G401 (cell line): Measurements from ENCODE around the gene EID3. TPM values are rescaled to one million over a fixed set of nuclear protein-coding genes. Genes with fewer than 3 reads are reported as not detected.
"Not testable (repeated sequence)": the region's sequence is repeated elsewhere in the genome, so short reads cannot be mapped to it uniquely, and the experiment has no call there.

Experiments
- DNase-seq: peaks from one replicate; pipeline ENCODE4 v3.0.0-alpha.2; 2015; ENCODE audit warnings: low spot score
- in situ Hi-C: cut with HindIII; loops from 2 replicates; pipeline ENCODE4 v1.10.0; 2016; ENCODE audit warnings: low sequenced_read_pairs, mixed read lengths
- total RNA-seq: library from RNA; depleted of rRNA; stranded (reverse); fragments of >200 nt; shearing (Covaris generic); gene quantifications from 2 replicates; pipeline ENCODE4 v1.2.3, GENCODE V29; 2014

Gene EID3
- total RNA-seq, 1 experiment from 2014 or later: 0.51 TPM

DNA sequence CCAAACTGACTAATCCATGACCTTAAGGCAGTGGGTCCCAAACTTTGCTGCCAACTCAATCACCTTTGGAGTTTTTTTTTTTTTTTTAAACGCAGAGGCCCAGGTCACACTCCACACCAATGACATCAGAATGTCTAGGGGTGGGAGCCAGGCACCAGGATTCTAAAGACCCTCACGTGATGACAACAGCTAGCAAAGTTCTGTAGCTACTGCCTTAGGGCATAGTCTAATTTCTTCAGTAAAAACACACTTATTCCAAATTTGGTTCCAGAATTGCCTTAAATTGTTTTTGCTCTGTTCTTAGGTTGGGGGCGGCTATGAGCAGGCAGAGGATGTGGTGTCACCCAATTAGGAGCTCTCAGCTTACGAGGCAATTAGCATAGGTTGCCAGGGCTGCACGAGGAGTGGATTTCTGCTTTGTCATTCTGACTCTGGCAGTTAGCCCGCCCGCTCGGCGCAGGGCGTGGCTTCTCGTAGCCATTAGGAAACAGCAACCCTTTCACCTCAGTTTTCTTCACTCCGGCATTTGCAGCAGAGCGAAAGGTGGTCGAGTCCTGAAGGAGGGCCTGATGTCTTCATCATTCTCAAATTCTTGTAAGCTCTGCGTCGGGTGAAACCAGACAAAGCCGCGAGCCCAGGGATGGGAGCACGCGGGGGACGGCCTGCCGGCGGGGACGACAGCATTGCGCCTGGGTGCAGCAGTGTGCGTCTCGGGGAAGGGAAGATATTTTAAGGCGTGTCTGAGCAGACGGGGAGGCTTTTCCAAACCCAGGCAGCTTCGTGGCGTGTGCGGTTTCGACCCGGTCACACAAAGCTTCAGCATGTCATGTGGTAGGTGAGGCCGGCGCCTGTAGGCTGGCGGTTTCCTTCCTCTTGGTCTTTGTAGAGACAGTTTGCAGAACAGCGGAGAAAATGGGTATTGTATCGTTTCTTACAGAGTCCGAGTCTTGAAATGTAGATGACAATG lies 16.7 kb upstream of the EID3 start:
- DNase-seq: peak; percentile 96
- in situ Hi-C loops: no loop called here

DNA sequence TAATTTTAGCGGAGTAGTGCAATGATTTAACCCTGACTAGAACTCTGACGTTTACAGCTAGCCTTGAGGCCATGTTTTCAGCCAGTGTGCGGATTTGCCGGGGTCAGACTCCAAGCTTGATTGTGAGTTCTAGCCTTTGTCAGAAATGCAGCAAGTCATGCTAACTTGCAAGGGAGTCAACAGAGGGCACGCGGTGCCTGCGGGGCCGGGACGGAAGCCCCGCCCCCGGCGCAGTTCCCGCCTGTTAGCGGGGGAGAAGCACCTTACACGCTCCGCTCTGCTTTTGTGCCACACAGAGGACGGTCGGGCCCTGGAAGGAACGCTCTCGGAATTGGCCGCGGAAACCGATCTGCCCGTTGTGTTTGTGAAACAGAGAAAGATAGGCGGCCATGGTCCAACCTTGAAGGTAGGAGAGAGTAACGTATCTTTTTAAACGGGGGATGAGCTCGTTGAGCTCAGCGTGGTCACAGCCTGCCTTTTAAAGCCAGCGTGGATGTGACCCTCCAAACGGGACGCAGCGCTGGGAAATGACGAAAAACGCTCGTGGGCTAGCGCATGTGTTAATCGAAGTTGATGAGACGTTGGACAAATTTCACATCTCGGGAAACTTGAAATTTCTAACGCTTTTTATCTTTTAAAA lies 14.8 kb upstream of the EID3 start:
- in situ Hi-C loops: no loop called here
- peak; percentile 89 for DNase-seq

DNA sequence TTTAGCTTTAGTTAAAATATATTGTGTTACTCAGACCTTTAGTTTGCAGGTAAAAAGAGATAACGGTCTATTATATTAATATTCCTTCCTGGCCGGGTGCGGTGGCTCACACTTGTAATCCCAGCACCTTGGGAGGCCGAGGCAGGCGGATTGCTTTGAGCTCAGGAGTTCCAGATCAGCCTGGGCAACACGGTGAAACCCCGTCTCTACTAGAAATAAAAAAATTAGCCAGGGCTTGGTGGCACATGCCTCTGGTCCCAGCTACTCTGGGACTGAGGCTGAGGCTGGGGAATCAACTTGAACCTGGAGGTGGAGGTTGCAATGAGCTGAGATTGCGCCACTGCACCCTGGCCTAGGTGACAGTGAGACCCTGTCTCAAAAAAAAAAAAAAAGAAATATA lies 13.2 kb upstream of the EID3 start:
- DNase-seq: no peak
- in situ Hi-C loops: no loop called here

DNA sequence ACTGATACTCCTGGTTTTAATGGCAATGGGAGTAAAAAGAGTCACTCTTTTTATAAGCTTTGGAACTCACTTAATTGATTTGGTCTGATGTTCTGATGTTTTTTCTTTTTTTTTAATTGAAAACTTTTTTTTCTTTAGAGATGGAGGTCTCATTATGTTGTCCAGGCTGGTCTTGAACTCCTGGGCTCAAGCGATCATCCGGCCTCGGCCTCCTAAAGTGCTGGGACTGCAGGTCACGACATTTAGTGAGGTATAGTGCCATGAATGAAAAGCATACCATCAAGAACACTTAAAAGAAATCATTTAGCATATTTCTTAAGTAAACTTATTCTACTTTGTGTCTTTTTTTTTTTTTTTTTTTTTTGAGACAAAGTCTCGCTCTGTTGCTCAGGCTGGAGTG lies 12.7 kb upstream of the EID3 start:
- no peak for DNase-seq
- in situ Hi-C loops: no loop called here

DNA sequence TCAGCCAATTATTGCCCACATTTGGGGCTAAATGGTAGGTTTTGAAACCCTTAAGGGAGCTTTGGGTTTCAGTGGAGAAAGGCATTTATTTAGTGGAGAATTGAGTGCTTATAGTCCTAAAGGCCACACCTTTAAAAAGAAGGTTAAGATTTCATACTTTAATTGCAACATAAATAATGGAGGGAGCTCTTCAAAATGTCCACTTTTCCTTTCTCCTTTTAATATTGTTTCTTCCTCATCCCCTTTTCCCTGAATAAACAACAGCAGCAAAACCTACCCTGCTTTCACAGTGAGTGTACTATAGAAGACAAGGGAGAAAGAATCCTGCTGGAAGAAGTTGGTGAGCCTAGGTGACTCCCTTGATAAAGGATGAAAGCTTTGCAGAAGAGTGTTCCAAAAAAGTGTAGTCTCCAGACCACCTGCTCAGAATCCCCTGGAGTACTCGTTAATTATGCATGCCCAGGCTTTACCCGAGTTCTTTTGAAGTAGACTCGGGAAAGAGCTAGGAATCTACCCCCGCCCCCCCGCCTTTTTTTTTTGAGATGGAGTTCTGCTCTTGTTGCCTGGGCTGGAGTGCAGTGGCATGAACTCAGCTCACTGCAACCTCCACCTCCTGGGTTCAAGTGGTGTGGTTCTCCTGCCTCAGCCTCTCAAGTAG lies 11.5 kb upstream of the EID3 start:
- DNase-seq: no peak
- in situ Hi-C loops: no loop called here

DNA sequence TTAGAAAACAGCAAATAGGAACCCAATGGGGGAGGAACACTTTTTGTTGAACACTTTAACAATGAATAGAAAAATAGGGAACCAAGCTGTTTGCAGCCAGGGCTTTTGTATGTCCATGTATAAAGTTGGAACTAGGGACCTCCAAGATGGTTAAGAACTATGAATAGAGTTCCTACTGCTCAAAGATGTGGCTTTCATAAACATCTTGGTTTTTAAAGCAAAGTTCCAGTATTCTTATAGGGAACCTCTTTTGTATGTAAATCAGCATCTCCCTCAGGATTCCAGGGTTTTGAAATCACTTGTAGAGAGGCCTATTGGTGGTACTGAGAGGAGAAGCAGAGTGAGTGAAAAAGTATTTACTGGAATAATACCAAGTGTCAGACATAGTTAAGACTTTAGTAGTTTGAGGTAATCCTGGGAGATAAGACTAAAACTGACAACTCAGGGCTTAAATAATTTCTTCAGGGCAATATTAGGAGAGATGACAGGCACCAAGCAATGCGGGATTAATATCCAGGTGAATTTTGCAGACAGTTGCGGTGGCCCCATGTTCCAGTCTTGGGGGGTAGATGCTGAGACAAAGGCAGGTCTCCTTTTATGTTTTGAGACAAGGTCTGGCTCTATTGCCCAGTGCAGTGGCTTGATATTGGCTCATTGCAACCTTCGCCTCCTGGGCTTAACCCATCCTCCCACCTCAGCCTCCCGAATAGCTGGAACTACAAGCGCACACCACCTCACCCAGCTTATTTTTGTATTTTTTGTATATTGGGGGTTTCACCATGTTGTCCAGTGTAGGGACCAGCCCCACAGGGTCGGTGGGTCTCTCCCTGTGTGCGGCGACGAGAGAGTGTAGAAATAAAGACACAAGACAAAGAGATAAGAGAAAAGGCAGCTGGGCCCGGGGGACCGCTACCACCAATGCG lies 10.4 kb upstream of the EID3 start:
- DNase-seq: no peak
- in situ Hi-C loops: no loop called here

DNA sequence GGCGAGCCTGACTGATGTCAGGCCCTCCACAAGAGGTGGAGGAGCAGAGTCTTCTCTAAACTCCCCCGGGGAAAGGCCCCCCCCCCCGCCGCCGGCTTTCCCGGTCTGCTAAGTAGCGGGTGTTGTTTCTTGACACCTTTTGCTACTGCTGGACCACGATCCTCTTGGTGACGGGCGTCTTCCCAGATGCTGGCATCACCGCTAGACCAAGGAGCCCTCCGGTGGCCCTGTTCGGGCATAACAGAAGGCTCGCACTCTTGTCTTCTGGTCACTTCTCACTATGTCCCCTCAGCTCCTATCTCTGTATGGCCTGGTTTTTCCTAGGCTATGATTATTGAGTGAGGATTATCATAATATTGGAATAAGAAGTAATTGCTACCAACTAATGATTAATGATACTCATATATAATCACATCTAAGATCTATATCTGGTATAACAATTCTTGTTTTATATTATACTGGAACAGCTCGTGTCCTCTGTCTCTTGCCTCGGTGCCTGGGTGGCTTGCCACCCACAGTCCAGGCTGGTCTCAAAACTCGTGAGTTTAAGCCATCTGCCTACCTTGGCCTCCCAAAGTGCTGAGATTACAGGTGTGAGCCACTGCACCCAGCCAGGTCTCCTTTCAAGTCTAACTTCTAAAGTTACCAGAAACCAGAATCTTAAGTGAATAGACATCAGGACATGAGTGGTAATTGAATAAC lies 9.2 kb upstream of the EID3 start:
- in situ Hi-C loops, DNase-seq: not testable (repeated sequence)

DNA sequence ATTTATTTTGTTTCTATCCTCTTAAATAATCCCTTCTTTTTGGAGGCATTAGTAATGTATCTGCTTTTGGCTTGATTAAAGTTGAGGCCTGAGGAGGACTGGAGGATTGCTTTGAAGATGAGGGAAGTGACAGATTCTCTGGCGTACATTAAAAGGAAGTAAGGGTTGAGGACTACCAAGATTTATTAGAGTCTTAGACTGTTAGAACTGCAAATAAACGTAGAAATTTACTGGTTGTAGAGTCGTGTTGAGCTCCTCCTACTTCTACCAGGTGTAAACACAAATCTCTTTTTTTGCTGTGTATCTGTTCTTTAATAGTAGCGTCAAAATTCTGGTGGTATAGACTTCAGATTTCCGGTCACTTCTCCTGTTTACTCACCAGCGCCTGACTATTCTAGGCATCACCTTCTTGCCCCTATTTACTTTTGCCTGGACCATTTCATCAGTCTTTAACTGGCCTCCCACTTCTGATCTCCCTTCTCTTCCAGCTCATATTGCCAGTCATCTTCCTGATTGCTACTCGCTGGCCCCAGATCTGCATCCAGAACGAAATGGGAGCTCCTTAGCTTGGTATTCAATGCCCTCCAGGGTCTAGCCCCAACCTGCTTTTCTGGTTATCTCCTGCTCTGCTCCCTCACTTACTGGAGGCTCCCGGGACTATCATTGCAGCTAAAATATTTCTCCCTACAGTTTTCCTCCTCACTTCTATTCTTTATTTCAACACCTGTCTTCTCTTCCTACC lies 8.4 kb upstream of the EID3 start:
- in situ Hi-C loops: no loop called here
- DNase-seq: no peak

DNA sequence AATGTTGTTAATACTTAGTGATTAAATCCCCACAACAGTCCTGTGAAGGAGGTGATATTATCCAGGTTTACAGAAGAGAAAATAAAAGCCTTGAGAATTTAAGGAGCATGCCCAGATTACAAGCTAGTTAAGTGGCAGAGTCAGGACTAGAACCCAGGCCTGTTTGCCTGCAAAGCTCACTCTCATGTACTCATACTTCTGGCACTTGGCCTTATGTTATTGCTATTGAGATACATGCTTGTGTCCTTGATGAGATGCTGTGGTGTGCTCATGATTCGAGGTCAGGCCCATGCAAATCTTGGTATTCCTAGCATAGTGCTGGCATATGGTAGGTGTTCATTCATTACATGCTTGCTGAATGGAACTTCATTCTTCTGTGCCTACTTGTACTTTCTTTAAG lies 7.6 kb upstream of the EID3 start:
- in situ Hi-C loops: no loop called here
- no peak for DNase-seq

DNA sequence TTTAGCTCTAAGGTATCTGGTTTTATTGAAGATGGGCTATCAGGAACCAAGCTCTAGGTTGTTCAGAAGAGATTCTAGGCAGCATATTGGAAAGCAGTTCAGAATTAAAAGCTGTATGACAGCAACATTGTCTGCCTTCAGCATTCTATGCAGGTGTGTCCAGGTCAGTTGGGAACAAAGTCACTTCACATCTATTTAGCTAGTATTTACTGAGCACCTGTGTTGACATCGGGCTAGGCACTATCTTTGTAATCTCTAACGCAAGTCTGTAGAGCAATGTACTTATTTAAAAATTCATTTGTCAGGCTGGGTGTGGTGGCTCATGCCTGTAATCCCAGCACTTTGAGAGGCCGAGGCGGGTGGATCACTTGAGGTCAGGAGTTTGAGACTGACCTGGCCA lies 6.8 kb upstream of the EID3 start:
- in situ Hi-C loops: no loop called here
- no peak for DNase-seq

DNA sequence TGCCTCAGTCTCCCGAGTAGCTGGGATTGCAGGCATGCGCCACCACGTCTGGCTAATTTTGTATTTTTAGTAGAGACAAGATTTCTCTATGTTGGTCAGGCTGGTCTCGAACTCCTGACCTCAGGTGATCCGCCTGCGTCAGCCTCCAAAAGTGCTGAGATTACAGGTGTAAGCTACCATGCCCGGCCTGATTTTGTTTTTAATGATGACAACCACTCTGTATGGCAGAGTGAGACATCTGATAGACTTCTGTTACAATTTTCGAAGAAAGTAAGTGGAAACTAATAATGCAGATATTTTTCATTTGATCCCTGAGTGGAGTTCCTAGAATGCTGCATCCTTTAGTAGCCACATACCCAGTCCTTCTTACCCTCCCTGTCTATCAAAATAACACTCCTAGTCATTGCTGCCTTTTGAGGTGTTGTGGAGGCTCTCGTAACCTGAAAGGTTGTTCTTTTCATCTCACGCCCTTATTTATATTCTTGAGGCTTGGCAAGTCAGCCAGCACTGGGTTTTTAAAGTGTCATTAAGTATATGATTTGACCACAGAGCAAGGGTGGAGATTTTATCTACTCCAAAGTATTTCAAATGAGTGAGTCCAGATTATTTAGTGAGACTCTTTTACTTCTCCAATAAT lies 5.9 kb upstream of the EID3 start:
- DNase-seq: no peak
- in situ Hi-C loops: no loop called here

DNA sequence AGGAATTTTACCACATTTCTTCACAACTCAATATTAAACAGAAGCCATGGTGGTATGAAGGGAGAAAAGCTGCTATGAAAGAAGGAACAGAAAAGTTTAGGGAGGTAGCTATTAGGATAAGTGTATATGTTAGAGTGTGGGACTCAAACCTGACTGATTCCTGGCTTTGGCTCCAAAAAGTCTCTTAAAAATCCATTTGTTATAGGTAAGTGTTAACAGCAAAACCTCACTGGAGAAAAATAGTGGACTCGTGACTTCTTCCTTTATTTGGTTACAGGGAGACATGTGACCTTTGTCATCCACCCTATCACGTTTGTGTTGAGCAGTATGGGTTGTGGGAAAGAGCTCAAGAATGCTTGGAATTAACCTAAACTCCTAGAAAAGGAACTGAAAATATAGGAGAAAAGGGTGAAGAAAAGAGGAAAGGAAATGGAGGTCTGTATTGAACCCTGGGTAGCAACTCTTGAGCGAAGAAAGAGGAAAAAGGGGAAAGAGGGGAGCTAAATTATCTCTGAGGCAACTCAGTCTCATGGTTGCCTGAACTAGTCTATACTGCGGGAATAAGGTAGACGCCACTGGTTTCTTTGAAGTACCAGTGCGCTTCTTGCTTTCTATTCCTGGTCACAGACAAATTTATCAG lies 3.6 kb upstream of the EID3 start:
- DNase-seq: no peak

DNA sequence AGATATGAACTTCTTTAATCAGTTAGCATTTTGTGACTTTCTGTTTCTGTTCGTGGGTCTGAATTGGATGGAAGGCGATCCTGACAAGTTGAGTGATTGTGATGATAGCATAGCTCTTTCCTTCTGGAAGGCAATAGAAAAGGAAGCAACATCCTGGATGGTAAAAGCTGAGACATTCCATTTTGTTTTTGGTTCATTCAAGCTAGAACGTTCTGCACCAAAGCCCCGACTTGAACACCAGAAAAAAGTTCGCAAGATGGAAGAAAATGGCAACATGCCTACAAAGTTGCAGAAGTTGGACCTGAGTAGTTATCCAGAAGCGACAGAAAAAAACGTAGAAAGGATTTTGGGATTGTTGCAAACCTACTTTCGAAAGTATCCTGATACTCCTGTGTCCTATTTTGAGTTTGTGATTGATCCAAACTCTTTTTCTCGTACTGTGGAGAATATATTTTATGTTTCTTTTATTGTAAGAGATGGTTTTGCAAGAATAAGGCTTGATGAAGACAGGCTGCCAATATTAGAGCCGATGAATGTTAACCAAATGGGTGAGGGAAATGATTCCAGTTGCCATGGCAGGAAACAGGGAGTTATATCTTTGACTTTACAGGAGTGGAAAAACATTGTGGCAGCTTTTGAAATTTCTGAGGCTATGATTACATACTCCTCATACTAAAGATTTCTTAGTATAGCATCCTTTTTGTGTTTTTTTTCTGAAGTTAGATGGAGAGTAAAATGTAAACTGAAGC lies 896 bp downstream of the EID3 start:
- DNase-seq: no peak
- in situ Hi-C loops: no loop called here

More for the DNA sequence above, 3.6 kb upstream of the EID3 start:
- in situ Hi-C loops: no loop called here

DNA sequence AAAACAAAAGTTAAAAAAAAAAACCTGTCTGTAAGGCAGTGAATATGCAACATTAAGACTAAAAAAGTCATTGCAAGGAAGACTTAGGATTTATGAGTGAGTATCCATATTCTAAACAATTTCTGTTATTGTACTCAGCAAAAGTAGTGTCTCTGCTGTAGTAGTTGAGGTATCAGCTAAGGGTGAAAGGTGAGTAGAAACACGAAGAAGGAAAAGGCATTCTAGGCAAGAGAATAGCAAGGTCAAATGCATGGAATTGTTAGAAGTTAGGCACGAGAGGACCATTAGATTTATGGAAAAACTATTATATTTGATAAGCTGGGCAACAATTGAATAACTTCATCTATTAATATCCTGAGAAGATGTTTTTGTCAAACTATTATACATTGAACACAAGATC lies 1.8 kb downstream of the EID3 start:
- no peak for DNase-seq
- in situ Hi-C loops: no loop called here

DNA sequence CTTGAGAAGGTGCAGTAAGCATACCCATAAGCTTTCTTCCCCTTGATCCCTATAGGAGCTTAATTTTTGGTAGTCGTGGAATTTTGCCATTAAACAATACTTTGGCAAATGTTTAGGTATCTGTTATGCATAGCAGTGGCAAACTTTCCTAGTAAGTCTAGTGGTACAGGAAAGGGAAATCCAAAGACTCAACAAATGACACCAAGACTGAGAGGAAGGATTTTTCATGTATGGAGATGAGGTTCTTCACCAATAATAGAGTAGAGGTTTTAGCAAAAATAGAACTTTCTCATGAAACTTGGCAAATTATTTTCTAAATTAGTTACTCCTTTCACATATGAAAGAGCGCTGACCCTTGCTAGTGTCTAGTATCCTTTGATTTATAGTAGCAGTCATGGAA lies 2.8 kb downstream of the EID3 start:
- in situ Hi-C loops: no loop called here
- no peak for DNase-seq

DNA sequence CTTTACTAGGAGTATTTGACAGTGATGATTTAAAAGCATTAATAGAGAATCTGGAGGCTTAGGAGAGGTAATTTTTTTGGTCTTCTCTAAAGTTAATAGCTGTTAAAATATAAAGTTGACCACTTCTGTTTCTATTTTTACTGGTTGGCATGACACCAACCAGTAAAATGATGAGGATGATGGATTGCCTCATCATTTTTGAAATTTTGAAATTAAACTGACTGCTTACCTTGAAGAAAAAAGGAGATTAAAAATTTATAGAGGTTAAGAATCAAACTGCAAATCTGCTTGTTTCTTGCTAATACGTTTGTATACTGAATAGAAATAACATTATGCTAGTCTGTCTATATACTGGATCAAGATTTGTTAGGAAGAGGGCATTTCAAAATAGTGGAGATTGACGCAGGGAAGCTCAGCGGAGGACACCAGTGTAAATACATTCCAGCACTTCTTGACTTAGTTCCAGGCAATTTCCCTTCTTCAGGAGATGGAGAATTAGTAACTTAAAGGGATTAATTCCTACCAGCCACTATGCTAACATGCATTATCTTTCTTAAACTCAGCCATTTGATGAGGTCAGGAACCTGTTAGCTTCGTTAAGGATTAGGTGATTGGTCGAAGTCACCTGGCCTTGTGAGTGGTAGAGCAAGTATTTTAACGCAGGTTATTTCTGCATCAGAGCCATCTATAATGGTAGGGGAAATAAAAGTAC lies 3.6 kb downstream of the EID3 start:
- in situ Hi-C loops: no loop called here
- no peak for DNase-seq
